GM19239 (cell line): ENCODE measurements around the gene COPG1.
"Not testable (repeated sequence)": the region's sequence is repeated elsewhere in the genome, so short reads cannot be mapped to it uniquely, and the experiment has no call there.

Source experiments
- DNase-seq: peaks from one replicate; pipeline ENCODE4 v3.0.0; 2011; ENCODE audit warnings: low spot score; ENCODE audit not compliant: insufficient read length
- FAIRE-seq: peaks from 2 replicates; lab custom pipeline; 2011; peaks lifted over from hg19 to GRCh38; lab: Jason Lieb, UNC

The COPG1 gene

GRCh38 chr3:129238945-129239705 lies 10.3 kb upstream of the COPG1 start:
- no peak for FAIRE-seq
- DNase-seq, result no peak

DNA sequence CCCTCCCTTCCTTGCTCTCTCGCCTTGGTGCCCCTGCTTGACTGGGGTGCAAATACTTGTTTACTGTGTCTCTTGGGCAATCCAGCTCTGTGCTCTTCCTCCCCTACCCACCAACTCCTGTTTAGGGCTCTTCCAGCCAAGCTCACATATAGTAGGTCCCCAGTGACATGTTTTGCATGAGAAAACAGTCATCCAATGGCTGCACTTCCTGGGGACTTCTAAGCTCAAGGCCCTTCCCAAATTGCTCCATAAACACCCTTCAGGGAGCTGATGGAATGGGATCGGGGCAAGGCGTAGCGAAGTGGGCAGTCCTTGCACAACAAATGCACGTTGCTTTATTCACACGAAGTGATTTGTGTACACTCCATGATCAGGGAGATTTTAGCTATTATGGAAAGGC lies 9.4 kb upstream of the COPG1 start:
- DNase-seq, result no peak
- no peak for FAIRE-seq

DNA sequence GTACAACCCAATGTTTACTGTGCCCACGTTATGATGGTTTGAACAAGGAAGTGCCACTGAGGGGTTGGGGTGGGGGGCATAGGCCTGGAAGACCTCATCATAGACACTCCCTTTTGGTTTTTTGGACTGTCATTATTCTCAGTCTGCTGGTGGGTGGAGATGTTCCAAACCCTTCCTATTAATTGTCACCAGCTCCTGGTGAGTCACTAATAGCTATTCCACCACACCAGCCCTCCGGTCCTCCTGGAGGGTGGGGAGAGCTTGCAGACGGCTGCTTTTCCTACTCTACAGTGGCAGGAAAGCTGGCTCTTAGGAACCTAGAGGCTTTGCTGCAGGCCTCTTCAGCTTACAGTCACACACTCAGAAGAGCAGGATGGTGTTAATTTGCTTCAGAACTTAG lies 9.0 kb upstream of the COPG1 start:
- FAIRE-seq (no peak), DNase-seq (no peak)

GRCh38 chr3:129245141-129245540 lies 4.3 kb upstream of the COPG1 start:
- DNase-seq, result no peak
- no peak for FAIRE-seq

- FAIRE-seq (peak; percentile 66), DNase-seq (peak; percentile 83)
Observed at GRCh38 chr3:129245641-129246306, 3.6 kb upstream of the COPG1 start.

DNA sequence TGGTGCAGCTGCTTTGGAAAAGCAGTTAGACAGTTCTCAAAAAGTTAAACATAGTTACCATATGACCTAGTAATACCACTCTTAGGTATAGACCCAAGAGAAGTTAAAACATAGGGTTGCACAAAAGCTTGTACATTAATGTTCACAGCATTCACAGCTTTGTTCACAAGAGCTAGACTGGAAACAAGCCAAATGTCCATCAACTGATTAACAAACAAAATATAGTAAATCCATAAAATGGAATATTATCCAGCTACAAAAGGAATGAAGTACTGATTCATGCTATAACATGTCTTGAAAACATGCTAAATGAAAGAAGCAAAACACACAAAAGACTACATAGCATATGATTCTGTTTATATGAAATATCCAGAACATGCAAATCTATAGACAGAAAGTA lies 2.8 kb upstream of the COPG1 start:
- FAIRE-seq (no peak), DNase-seq (no peak)

- no peak for DNase-seq
- FAIRE-seq, result no peak
Observed at GRCh38 chr3:129248286-129248979, 973 bp upstream of the COPG1 start.

GRCh38 chr3:129252748-129253147 lies 3.3 kb downstream of the COPG1 start:
- FAIRE-seq (no peak), DNase-seq (no peak)

- FAIRE-seq (no peak), DNase-seq (no peak)
Observed at GRCh38 chr3:129254536-129255230, 5.3 kb downstream of the COPG1 start.

DNA sequence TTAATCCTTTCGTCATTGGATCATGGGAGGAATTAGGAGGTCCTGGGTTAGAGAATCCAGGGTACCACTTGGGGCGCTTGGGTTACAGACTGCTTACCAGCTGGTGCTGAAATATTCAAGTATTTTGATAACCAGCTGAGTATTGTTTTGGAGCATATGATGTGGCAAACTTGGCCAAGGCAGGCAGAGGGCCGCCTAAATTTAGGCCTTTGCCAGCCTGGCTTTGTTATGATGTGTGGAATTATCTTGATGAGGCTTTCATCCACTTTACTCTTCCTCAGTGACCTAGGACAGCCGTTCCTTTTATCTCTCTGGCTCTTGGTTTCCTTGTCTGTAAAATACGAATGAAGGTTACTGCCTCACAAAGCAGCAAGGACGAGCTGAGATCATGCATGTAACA lies 6.9 kb downstream of the COPG1 start:
- DNase-seq, result no peak
- FAIRE-seq, result no peak

- no peak for FAIRE-seq
- no peak for DNase-seq
Observed at GRCh38 chr3:129257609-129258008, 8.2 kb downstream of the COPG1 start.

- no peak for FAIRE-seq
- no peak for DNase-seq
Observed at GRCh38 chr3:129259612-129260477, 10.4 kb downstream of the COPG1 start.

DNA sequence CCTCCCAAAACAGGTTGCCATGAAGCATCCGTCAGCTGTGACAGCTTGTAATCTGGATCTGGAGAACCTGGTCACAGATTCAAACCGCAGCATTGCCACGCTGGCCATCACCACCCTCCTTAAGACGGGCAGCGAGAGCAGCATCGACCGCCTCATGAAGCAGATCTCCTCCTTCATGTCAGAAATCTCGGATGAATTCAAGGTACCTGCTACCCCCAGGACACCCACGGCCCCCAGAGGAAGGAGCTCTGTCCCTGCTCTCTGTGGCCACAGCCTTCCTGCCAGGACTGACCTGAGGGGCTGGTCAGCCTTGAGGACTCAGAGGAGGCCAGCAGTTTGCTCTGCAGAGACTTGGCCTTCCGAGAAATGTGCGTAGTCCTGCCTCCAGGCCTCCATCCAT lies 11.2 kb downstream of the COPG1 start:
- FAIRE-seq (no peak), DNase-seq (no peak)

DNA sequence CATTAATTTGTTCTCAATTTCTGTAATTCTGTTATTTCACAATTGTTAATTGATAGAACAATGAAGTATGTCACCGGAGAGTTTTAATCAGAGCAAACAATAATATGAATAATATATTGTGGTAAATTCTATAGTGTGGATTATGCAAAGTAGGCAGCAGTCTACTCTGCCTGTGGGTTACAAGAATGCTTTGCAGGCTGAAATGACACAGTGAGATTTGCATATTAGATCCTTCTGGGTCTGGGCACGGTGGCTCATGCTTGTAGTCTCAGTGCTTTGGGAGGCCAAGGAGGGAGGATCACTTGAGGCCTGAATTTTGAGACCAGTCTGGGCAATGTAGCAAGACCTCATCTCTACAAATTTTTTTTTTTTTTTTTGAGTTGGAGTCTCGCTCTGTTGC lies 12.5 kb downstream of the COPG1 start:
- no peak for FAIRE-seq

GRCh38 chr3:129263161-129263910 lies 13.9 kb downstream of the COPG1 start:
- FAIRE-seq, result no peak
- DNase-seq, result no peak

More for the DNA sequence above, 12.5 kb downstream of the COPG1 start:
- DNase-seq, result no peak

GRCh38 chr3:129264994-129265393 lies 15.6 kb downstream of the COPG1 start:
- not testable (repeated sequence) for FAIRE-seq, DNase-seq

DNA sequence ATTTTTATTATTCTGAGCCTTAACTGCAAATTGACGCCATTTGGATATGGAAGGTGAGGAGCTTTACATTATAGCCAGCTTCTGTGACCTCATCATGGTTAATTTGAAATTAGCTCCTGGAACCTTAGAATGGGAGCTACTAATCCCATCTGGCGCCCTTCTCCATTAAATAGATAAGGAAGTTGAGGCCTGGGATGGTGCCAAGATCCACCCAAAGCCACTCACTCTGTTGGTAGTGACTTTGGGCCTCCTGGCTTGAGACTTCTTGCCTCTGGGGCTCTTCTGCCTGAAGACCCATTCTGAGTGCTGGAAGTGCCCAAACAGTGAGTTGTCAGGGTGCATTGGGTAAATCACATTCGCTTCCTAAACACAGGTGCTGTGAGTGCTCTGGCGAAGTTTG lies 17.2 kb downstream of the COPG1 start:
- no peak for FAIRE-seq
- DNase-seq, result no peak

- no peak for FAIRE-seq
Observed at GRCh38 chr3:129268396-129268795, 19.0 kb downstream of the COPG1 start.

DNA sequence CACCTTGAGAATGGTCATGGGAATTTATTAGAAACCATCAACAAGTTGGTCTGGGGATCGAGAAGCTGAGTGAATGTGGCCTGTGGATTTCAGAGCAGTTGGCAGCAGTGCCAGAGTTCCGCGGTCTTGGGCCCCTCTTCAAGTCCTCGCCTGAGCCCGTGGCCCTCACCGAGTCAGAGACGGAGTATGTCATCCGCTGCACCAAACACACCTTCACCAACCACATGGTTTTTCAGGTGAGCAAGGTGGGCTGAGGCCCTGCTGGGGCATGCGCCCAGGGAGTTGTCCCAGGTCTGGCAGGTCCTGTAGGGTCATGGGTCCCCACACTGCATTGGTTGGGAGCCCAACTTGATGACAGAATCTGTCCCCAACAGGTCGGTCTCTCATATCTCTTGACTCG lies 22.3 kb downstream of the COPG1 start:
- no peak for DNase-seq
- FAIRE-seq, result no peak

More at GRCh38 chr3:129268396-129268795, 19.0 kb downstream of the COPG1 start:
- DNase-seq, result no peak
